Activated T-helper 1 cell treated with anti-CD3 and anti-CD28 coated beads, Interleukin-12 subunit alpha, Interleukin-12 subunit beta, Interleukin-2, Interleukin-4 antibody, amounts not matched to agents 30 ng/mL and 10 ng/mL and 1 ng/mL, durations not matched to agents 14 hours and 24 hours and 36 hours (primary cell): Measurements from ENCODE around the gene PPP6R1. TPM values are rescaled to one million over a fixed set of nuclear protein-coding genes. Genes with fewer than 3 reads are reported as not detected.

ENCODE experiments used
- DNase-seq: peaks from one replicate; pipeline ENCODE4 v3.0.0; 2021; ENCODE audit warnings: low spot score
- H3K27ac Mint-ChIP-seq: one replicate; pipeline ENCODE4 v1.8.0; 2021; ENCODE audit warnings: mild to moderate bottlenecking, mixed read lengths
- H3K27me3 Mint-ChIP-seq: one replicate; pipeline ENCODE4 v1.8.0; 2022; ENCODE audit warnings: mild to moderate bottlenecking, moderate library complexity, mixed read lengths; ENCODE audit not compliant: insufficient read depth
- H3K36me3 Mint-ChIP-seq: one replicate; pipeline ENCODE4 v1.8.0; 2021; ENCODE audit warnings: low read depth, mixed read lengths
- H3K4me1 Mint-ChIP-seq: one replicate; pipeline ENCODE4 v1.8.0; 2021; ENCODE audit warnings: low read depth, mixed read lengths
- H3K4me3 Mint-ChIP-seq: one replicate; pipeline ENCODE4 v1.8.0; 2021; ENCODE audit warnings: mild to moderate bottlenecking, moderate library complexity, mixed read lengths
- H3K9me3 Mint-ChIP-seq: one replicate; pipeline ENCODE4 v1.8.0; 2021; ENCODE audit warnings: mixed read lengths
- intact Hi-C: fragments of 100-400 bp; cut with micrococcal nuclease; formaldehyde crosslinking; loops from one replicate; pipeline ENCODE4 v1.15.1; 2024
- total RNA-seq: library from RNA; stranded (reverse); gene quantifications from 2 replicates; pipeline ENCODE4 v1.2.3, GENCODE V29; 2022

Gene PPP6R1
- total RNA-seq, 1 donor from 2014 or later: 202 TPM

- Mint-ChIP-seq H3K27me3 (no peaks in the 10 kb centered on the region), H3K4me1 (peaks cover 17% of the 10 kb centered on the region), H3K9me3 (no peaks in the 10 kb centered on the region), H3K27ac (peak overlapping the region; percentile 88), H3K4me3 (peak overlapping the region; percentile 88), H3K36me3 (peaks cover 4% of the 10 kb centered on the region)
- DNase-seq: no peak
- intact Hi-C loops: loop anchor here (1.0 to 10.0 kb wide), 6 partner anchors 21 to 186 kb away; partner anchors contain the start of genes HSPBP1, KMT5C, PPP1R12C and PPP6R1
Measured at GRCh38 chr19:55300886-55301458, 42.2 kb upstream of the PPP6R1 start.

- Mint-ChIP-seq H3K4me1 (peaks cover 12% of the 10 kb centered on the region), H3K27me3 (no peaks in the 10 kb centered on the region), H3K4me3 (no peak overlapping the region), H3K36me3 (no peaks in the 10 kb centered on the region), H3K27ac (no peak overlapping the region), H3K9me3 (no peaks in the 10 kb centered on the region)
- intact Hi-C loops: loop anchor here (10.0 kb wide), 1 partner anchor 185 kb away; the partner anchor contains the start of gene PPP1R12C
- no peak for DNase-seq
Measured at GRCh38 chr19:55299991-55300390, 41.2 kb upstream of the PPP6R1 start.

DNA sequence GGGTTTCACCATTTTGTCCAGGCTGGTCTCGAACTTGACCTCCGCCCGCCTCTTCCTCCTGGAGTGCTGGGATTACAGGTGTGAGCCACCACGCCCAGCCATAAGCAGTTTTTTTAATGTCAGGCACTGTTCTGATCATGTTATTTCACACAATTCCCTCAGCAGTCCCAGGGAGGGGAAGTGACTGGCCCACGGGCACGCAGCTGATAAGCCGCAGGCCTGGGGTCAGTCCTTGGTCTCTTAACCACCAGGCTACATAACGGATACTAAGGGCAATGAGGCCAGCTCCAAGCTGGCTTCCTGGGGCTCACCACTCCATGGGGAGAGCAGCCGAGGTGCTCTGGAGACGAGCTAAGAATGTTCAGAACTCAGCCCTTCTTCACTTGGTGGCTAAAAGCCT lies 38.5 kb upstream of the PPP6R1 start:
- peaks cover 12% of the 10 kb centered on the region for H3K4me1 Mint-ChIP-seq
- intact Hi-C loops: no loop called here
- no peaks in the 10 kb centered on the region for H3K9me3 Mint-ChIP-seq
- DNase-seq: no peak
- H3K27me3 Mint-ChIP-seq: no peaks in the 10 kb centered on the region
- no peak overlapping the region for H3K4me3 Mint-ChIP-seq
- H3K36me3 Mint-ChIP-seq: no peaks in the 10 kb centered on the region
- no peak overlapping the region for H3K27ac Mint-ChIP-seq

DNA sequence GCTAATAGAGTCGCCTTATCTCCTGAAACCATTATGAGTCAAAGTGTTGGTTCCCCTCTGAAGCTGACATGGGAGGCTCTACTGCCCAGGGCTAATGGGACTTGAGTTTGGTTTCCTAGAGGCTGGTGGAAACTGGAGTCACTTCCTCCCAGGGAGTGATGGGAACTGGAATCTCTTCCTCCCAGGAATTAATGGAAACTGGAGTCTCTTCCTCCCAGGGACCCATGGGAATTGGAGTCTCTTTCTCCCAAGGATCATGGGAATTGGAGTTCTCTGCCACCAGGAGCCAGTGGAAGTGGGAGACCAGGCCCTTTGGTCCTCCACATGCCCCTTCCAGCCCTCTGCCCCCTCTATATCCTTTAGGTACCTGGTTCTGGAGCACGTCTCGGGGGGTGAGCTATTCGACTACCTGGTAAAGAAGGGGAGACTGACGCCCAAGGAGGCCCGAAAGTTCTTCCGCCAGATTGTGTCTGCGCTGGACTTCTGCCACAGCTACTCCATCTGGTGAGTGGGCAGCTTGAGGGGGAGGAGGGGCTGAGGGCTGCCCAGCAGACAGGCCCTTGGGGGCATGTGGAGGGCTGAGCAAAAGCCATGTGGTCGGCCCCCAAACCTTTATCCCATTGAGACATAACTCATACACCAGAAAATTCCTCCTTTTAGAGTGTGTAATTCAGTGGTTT lies 30.4 kb upstream of the PPP6R1 start:
- DNase-seq: no peak
- Mint-ChIP-seq H3K27me3 (peaks cover 3% of the 10 kb centered on the region), H3K27ac (no peak overlapping the region), H3K4me1 (peaks cover 5% of the 10 kb centered on the region), H3K4me3 (no peak overlapping the region), H3K9me3 (no peaks in the 10 kb centered on the region), H3K36me3 (no peaks in the 10 kb centered on the region)
- intact Hi-C loops: no loop called here

DNA sequence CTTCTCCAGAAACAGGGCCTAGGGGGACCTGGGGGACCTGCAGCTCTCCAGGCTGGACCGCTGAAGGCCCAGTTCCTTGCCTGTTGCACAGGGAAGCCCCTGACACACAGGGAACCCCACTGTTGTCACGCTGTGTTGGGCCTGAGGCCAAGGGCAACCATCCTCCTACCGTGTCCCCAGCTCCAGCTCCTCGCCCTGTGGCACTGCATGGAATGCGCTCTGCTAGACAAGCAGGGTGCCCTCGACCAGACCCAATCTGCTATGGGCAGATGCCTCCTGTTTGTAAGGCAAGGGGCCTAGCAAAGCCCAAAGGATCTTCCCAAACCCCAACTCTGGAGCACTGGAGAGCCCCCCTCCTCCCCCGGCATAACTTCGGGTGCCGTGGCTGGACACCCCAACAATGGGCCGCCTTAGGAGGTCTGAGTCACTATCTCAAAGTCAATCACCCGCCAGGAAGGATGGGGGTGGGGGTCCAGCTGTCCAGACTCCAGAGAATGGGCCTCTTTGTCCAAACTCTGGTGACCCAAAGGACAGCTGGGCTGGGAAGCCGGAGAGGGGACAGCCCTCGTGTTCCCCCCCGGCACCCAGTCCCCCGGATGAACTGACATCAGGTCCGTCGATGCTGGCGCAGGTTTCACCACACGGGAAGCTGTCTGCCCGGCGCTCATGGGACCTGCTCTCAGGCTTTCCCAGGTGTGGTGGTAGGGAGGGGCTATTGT lies 28.7 kb upstream of the PPP6R1 start:
- Mint-ChIP-seq H3K27me3 (peaks cover 7% of the 10 kb centered on the region), H3K36me3 (no peaks in the 10 kb centered on the region), H3K4me1 (peaks cover 16% of the 10 kb centered on the region), H3K27ac (no peak overlapping the region), H3K9me3 (no peaks in the 10 kb centered on the region), H3K4me3 (no peak overlapping the region)
- no peak for DNase-seq
- intact Hi-C loops: no loop called here

- Mint-ChIP-seq H3K4me1 (peaks cover 23% of the 10 kb centered on the region), H3K36me3 (no peaks in the 10 kb centered on the region), H3K4me3 (peak overlapping the region; percentile 56), H3K9me3 (no peaks in the 10 kb centered on the region), H3K27me3 (peaks cover 7% of the 10 kb centered on the region), H3K27ac (peak overlapping the region; percentile 65)
- no peak for DNase-seq
- intact Hi-C loops: no loop called here
Measured at GRCh38 chr19:55285229-55285890, 26.5 kb upstream of the PPP6R1 start.

DNA sequence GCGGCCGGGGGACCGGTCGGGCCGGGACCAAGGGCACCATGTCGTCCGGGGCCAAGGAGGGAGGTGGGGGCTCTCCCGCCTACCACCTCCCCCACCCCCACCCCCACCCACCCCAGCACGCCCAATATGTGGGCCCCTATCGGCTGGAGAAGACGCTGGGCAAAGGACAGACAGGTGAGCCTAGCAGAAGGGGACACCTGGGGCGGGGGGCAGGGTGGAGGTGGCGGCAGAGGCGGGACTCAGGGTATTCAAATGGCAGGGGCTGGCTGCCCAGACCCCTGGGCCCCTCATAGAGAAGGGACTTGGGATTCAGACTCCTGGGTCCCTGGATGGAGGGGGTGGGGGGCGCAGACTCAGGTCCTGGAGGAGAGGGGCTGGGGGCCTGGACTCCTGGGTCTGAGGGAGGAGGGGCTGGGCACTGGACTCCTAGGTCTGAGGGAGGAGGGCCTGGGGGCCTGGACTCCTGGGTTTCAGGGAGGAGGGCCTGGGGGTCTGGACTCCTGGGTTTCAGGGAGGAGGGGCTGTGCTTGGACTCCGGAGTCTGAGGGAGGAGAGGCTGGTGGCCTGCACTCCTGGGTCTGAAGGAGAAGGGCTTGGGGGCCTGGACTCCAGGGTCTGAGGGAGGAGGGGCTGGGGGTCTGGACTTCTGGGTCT lies 25.7 kb upstream of the PPP6R1 start:
- Mint-ChIP-seq H3K4me3 (peak overlapping the region; percentile 56), H3K27me3 (peaks cover 7% of the 10 kb centered on the region), H3K4me1 (peaks cover 30% of the 10 kb centered on the region), H3K27ac (peak overlapping the region; percentile 65), H3K36me3 (peaks cover 4% of the 10 kb centered on the region), H3K9me3 (no peaks in the 10 kb centered on the region)
- DNase-seq: no peak
- intact Hi-C loops: no loop called here

DNA sequence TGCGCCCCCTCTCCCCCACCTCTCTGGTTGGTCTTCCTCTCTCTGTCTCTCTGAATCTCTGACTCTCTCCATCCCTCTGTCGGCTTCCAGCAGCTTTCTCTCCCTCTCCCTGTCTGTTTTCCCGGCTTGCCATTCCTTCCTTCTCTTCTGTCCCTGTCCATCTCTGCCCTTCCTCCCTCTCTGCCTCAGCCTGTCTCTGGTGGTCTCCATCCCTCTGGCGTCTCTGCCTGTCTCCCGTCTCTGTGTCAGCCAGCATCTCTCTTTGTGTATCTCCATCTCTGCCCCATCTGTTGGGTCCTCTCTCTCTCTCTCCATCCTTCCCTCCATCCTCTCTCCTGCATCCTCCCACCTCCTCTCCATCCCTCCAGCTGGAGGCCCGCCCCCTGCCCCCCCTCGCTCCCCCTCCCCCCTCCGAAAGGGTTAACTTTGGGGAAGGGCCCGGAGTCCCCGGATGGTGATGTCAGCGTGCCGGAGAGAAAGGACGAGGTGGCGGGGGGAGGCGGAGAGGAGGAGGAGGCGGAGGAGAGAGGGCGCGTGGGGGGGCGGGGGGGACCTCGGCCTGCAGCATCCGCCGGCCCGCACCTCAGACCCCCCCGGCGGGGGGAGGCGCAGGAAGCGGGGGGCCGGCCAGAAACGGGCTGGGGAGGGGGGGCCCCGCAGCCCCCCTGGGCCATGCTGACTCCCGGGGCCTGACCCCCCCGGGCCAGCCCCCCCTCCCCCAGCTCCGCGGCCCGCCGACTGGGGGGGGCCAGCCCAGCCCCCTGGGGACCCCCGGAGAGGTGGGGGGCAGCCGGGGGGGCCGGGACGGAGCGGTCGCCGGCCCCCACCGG lies 24.9 kb upstream of the PPP6R1 start, which contains the start of gene BRSK1:
BRSK1 (plus strand) TSS at position 450 of the 830 bp plus-strand sequence. CDS start 446 bp downstream, outside the sequence.
- peak within 1 kb of the TSS; percentile 41 for H3K27ac Mint-ChIP-seq
- H3K4me1 Mint-ChIP-seq: peaks cover 34% of the 10 kb centered on the region
- H3K4me3 Mint-ChIP-seq: peak within 1 kb of the TSS; percentile 66
- no peaks in the 10 kb centered on the region for H3K9me3 Mint-ChIP-seq
- peak; percentile 34 for DNase-seq
- peaks cover 7% of the 10 kb centered on the region for H3K27me3 Mint-ChIP-seq
- H3K36me3 Mint-ChIP-seq: peaks cover 4% of the 10 kb centered on the region
- intact Hi-C loops: no loop called here

GRCh38 chr19:55279770-55280643 lies 21.2 kb upstream of the PPP6R1 start, which contains the start of gene HSPBP1:
Gene HSPBP1 (minus strand): TSS chr19:55280110. CDS start chr19:55279608, 502 bp downstream.
- H3K4me1 Mint-ChIP-seq: peaks cover 51% of the 10 kb centered on the region
- no peaks in the 10 kb centered on the region for H3K9me3 Mint-ChIP-seq
- peak within 1 kb of the TSS; percentile 99 for H3K4me3 Mint-ChIP-seq
- intact Hi-C loops: loop anchor here (1.0 kb wide), 14 partner anchors 12 to 344 kb away; partner anchors contain the start of genes COX6B2, FIZ1, ISOC2 and KMT5C
- H3K27ac Mint-ChIP-seq: peak within 1 kb of the TSS; percentile 96
- peak; percentile 95 for DNase-seq
- peaks cover 9% of the 10 kb centered on the region for H3K36me3 Mint-ChIP-seq
- peaks cover 7% of the 10 kb centered on the region for H3K27me3 Mint-ChIP-seq

DNA sequence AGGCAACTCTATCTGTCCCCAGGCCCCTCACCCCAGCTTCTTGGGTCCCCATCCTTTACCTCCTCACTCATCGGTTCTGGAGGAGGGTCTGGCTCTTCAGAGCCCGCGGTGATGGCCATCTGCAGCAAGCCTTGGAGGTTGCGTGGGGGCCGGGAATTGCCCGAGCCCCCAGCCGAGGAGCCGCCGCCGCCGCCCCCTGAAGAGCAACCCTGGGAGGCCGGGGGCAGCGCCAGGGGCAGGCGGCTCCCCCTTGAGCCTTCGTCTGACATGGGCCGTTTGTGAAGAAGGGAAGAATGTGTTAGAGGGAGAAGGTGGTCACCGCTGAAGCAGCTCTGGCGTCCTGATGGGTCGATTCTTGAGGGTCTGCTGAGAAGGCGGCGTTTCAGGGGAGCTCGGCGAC lies 20.5 kb upstream of the PPP6R1 start:
- intact Hi-C loops: no loop called here
- Mint-ChIP-seq H3K4me3 (peak overlapping the region; percentile 99), H3K9me3 (no peaks in the 10 kb centered on the region), H3K27me3 (peaks cover 4% of the 10 kb centered on the region), H3K36me3 (peaks cover 10% of the 10 kb centered on the region), H3K27ac (peak overlapping the region; percentile 96), H3K4me1 (peaks cover 51% of the 10 kb centered on the region)
- no peak for DNase-seq
